Measurements from ENCODE around the gene RNFT2.

RNFT2 gene

GRCh38 chr12:116835484-116835883 lies 97.4 kb downstream of the RNFT2 start:
- no peak for DNase-seq (ENCODE audit: low read depth)

GRCh38 chr12:116837097-116837496 lies 99.0 kb downstream of the RNFT2 start:
- DNase-seq (ENCODE audit: low read depth): no peak

GRCh38 chr12:116838365-116838764 lies 100.2 kb downstream of the RNFT2 start:
- DNase-seq (ENCODE audit: low read depth): no peak

GRCh38 chr12:116839287-116839830 lies 101.2 kb downstream of the RNFT2 start:
- DNase-seq (ENCODE audit: low read depth): no peak

GRCh38 chr12:116843085-116843484 lies 105.0 kb downstream of the RNFT2 start:
- DNase-seq (ENCODE audit: low read depth): no peak

GRCh38 chr12:116849216-116849615 lies 111.1 kb downstream of the RNFT2 start:
- no peak for DNase-seq (ENCODE audit: low read depth)

- no peak for DNase-seq (ENCODE audit: low read depth)
These were observed 114.2 kb downstream of the RNFT2 start for GRCh38 chr12:116852303-116852702.

- DNase-seq (ENCODE audit: low read depth): no peak
These were observed 115.4 kb downstream of the RNFT2 start for GRCh38 chr12:116853507-116853906.

GRCh38 chr12:116855744-116856470 lies 117.8 kb downstream of the RNFT2 start:
- DNase-seq (ENCODE audit: low read depth): no peak

GRCh38 chr12:116856729-116857128 lies 118.6 kb downstream of the RNFT2 start:
- no peak for DNase-seq (ENCODE audit: low read depth)

GRCh38 chr12:116859079-116859478 lies 121.0 kb downstream of the RNFT2 start:
- DNase-seq (ENCODE audit: low read depth): no peak

GRCh38 chr12:116860263-116860662 lies 122.1 kb downstream of the RNFT2 start:
- no peak for DNase-seq (ENCODE audit: low read depth)

GRCh38 chr12:116861320-116861719 lies 123.2 kb downstream of the RNFT2 start:
- DNase-seq (ENCODE audit: low read depth): peak; percentile 49

- no peak for DNase-seq (ENCODE audit: low read depth)
These were observed 124.1 kb downstream of the RNFT2 start for GRCh38 chr12:116862167-116862566.

- DNase-seq (ENCODE audit: low read depth): no peak
These were observed 125.2 kb downstream of the RNFT2 start for GRCh38 chr12:116863275-116863767.

GRCh38 chr12:116864371-116865160 lies 126.5 kb downstream of the RNFT2 start:
- DNase-seq (ENCODE audit: low read depth): peak; percentile 66

GRCh38 chr12:116867523-116867922 lies 129.4 kb downstream of the RNFT2 start:
- DNase-seq (ENCODE audit: low read depth): no peak

GRCh38 chr12:116870306-116870705 lies 132.2 kb downstream of the RNFT2 start:
- no peak for DNase-seq (ENCODE audit: low read depth)

GRCh38 chr12:116874324-116874995 lies 136.3 kb downstream of the RNFT2 start:
- no peak for DNase-seq (ENCODE audit: low read depth)

- DNase-seq (ENCODE audit: low read depth): no peak
These were observed 138.2 kb downstream of the RNFT2 start for GRCh38 chr12:116876151-116876869.

Measured in GM04504 (cell line).